ENCODE results near the gene TBC1D14.

The TBC1D14 gene

GRCh38 chr4:7013175-7013574, 103.5 kb downstream of the TBC1D14 start:
- H3K4me1 ChIP-seq (ENCODE audit: insufficient read depth, low read length) = no peaks in the 10 kb centered on the region
- no peak overlapping the region for H3K4me3 ChIP-seq (ENCODE audit: low read depth in 1 of 2, low read length in 2 of 2)
- no peak overlapping the region for H3K9ac ChIP-seq (ENCODE audit: low read length)
- no peaks in the 10 kb centered on the region for H3K27me3 ChIP-seq (ENCODE audit: control insufficient read depth in 1 of 2, insufficient read depth in 2 of 2, low read length in 2 of 2)
- peaks cover 63% of the 10 kb centered on the region for H3K36me3 ChIP-seq (ENCODE audit: insufficient read depth, low read length)
- H3K27ac ChIP-seq (ENCODE audit: low read depth, low read length) = no peak overlapping the region
- no peaks in the 10 kb centered on the region for H3K9me3 ChIP-seq (ENCODE audit: low read length)

- Histone ChIP-seq H3K27ac (ENCODE audit: low read depth, low read length) (no peak overlapping the region), H3K4me3 (ENCODE audit: low read depth in 1 of 2, low read length in 2 of 2) (no peak overlapping the region), H3K9ac (ENCODE audit: low read length) (no peak overlapping the region), H3K27me3 (ENCODE audit: control insufficient read depth in 1 of 2, insufficient read depth in 2 of 2, low read length in 2 of 2) (no peaks in the 10 kb centered on the region), H3K4me1 (ENCODE audit: insufficient read depth, low read length) (no peaks in the 10 kb centered on the region), H3K36me3 (ENCODE audit: insufficient read depth, low read length) (peaks cover 52% of the 10 kb centered on the region), H3K9me3 (ENCODE audit: low read length) (no peaks in the 10 kb centered on the region)
Observed at GRCh38 chr4:7014815-7015214, 105.2 kb downstream of the TBC1D14 start.

GRCh38 chr4:7015383-7016035, 105.9 kb downstream of the TBC1D14 start:
- no peaks in the 10 kb centered on the region for H3K9me3 ChIP-seq (ENCODE audit: low read length)
- H3K27ac ChIP-seq (ENCODE audit: low read depth, low read length) = no peak overlapping the region
- no peaks in the 10 kb centered on the region for H3K4me1 ChIP-seq (ENCODE audit: insufficient read depth, low read length)
- H3K9ac ChIP-seq (ENCODE audit: low read length) = no peak overlapping the region
- H3K36me3 ChIP-seq (ENCODE audit: insufficient read depth, low read length) = peaks cover 45% of the 10 kb centered on the region
- H3K27me3 ChIP-seq (ENCODE audit: control insufficient read depth in 1 of 2, insufficient read depth in 2 of 2, low read length in 2 of 2) = no peaks in the 10 kb centered on the region
- H3K4me3 ChIP-seq (ENCODE audit: low read depth in 1 of 2, low read length in 2 of 2) = no peak overlapping the region

- H3K36me3 ChIP-seq (ENCODE audit: insufficient read depth, low read length) = peaks cover 39% of the 10 kb centered on the region
- H3K9me3 ChIP-seq (ENCODE audit: low read length) = no peaks in the 10 kb centered on the region
- H3K27me3 ChIP-seq (ENCODE audit: control insufficient read depth in 1 of 2, insufficient read depth in 2 of 2, low read length in 2 of 2) = no peaks in the 10 kb centered on the region
- no peak overlapping the region for H3K27ac ChIP-seq (ENCODE audit: low read depth, low read length)
- no peak overlapping the region for H3K4me3 ChIP-seq (ENCODE audit: low read depth in 1 of 2, low read length in 2 of 2)
- H3K9ac ChIP-seq (ENCODE audit: low read length) = no peak overlapping the region
- no peaks in the 10 kb centered on the region for H3K4me1 ChIP-seq (ENCODE audit: insufficient read depth, low read length)
Observed at GRCh38 chr4:7016086-7016485, 106.5 kb downstream of the TBC1D14 start.

GRCh38 chr4:7016512-7016911, 106.9 kb downstream of the TBC1D14 start:
- no peak overlapping the region for H3K9ac ChIP-seq (ENCODE audit: low read length)
- no peaks in the 10 kb centered on the region for H3K9me3 ChIP-seq (ENCODE audit: low read length)
- peaks cover 36% of the 10 kb centered on the region for H3K36me3 ChIP-seq (ENCODE audit: insufficient read depth, low read length)
- no peaks in the 10 kb centered on the region for H3K4me1 ChIP-seq (ENCODE audit: insufficient read depth, low read length)
- no peak overlapping the region for H3K4me3 ChIP-seq (ENCODE audit: low read depth in 1 of 2, low read length in 2 of 2)
- no peak overlapping the region for H3K27ac ChIP-seq (ENCODE audit: low read depth, low read length)
- H3K27me3 ChIP-seq (ENCODE audit: control insufficient read depth in 1 of 2, insufficient read depth in 2 of 2, low read length in 2 of 2) = no peaks in the 10 kb centered on the region

- H3K36me3 ChIP-seq (ENCODE audit: insufficient read depth, low read length) = peaks cover 41% of the 10 kb centered on the region
- H3K9me3 ChIP-seq (ENCODE audit: low read length) = no peaks in the 10 kb centered on the region
- no peak overlapping the region for H3K4me3 ChIP-seq (ENCODE audit: low read depth in 1 of 2, low read length in 2 of 2)
- H3K27me3 ChIP-seq (ENCODE audit: control insufficient read depth in 1 of 2, insufficient read depth in 2 of 2, low read length in 2 of 2) = no peaks in the 10 kb centered on the region
- no peak overlapping the region for H3K27ac ChIP-seq (ENCODE audit: low read depth, low read length)
- no peaks in the 10 kb centered on the region for H3K4me1 ChIP-seq (ENCODE audit: insufficient read depth, low read length)
- no peak overlapping the region for H3K9ac ChIP-seq (ENCODE audit: low read length)
Observed at GRCh38 chr4:7017446-7018048, 107.9 kb downstream of the TBC1D14 start.

GRCh38 chr4:7018281-7018680, 108.7 kb downstream of the TBC1D14 start:
- Histone ChIP-seq H3K27me3 (ENCODE audit: control insufficient read depth in 1 of 2, insufficient read depth in 2 of 2, low read length in 2 of 2) (no peaks in the 10 kb centered on the region), H3K27ac (ENCODE audit: low read depth, low read length) (no peak overlapping the region), H3K9ac (ENCODE audit: low read length) (no peak overlapping the region), H3K36me3 (ENCODE audit: insufficient read depth, low read length) (peaks cover 38% of the 10 kb centered on the region), H3K4me3 (ENCODE audit: low read depth in 1 of 2, low read length in 2 of 2) (no peak overlapping the region), H3K4me1 (ENCODE audit: insufficient read depth, low read length) (no peaks in the 10 kb centered on the region), H3K9me3 (ENCODE audit: low read length) (no peaks in the 10 kb centered on the region)

GRCh38 chr4:7019367-7019766, 109.7 kb downstream of the TBC1D14 start:
- no peak overlapping the region for H3K9ac ChIP-seq (ENCODE audit: low read length)
- no peak overlapping the region for H3K4me3 ChIP-seq (ENCODE audit: low read depth in 1 of 2, low read length in 2 of 2)
- no peaks in the 10 kb centered on the region for H3K9me3 ChIP-seq (ENCODE audit: low read length)
- no peaks in the 10 kb centered on the region for H3K4me1 ChIP-seq (ENCODE audit: insufficient read depth, low read length)
- H3K36me3 ChIP-seq (ENCODE audit: insufficient read depth, low read length) = peaks cover 32% of the 10 kb centered on the region
- no peak overlapping the region for H3K27ac ChIP-seq (ENCODE audit: low read depth, low read length)
- H3K27me3 ChIP-seq (ENCODE audit: control insufficient read depth in 1 of 2, insufficient read depth in 2 of 2, low read length in 2 of 2) = no peaks in the 10 kb centered on the region

- H3K9me3 ChIP-seq (ENCODE audit: low read length) = no peaks in the 10 kb centered on the region
- H3K4me1 ChIP-seq (ENCODE audit: insufficient read depth, low read length) = no peaks in the 10 kb centered on the region
Observed at GRCh38 chr4:7020290-7020689, 110.7 kb downstream of the TBC1D14 start.

GRCh38 chr4:7020856-7021255, 111.2 kb downstream of the TBC1D14 start:
- Histone ChIP-seq H3K36me3 (ENCODE audit: insufficient read depth, low read length) (peaks cover 28% of the 10 kb centered on the region), H3K4me3 (ENCODE audit: low read depth in 1 of 2, low read length in 2 of 2) (no peak overlapping the region), H3K27me3 (ENCODE audit: control insufficient read depth in 1 of 2, insufficient read depth in 2 of 2, low read length in 2 of 2) (no peaks in the 10 kb centered on the region), H3K4me1 (ENCODE audit: insufficient read depth, low read length) (no peaks in the 10 kb centered on the region), H3K27ac (ENCODE audit: low read depth, low read length) (no peak overlapping the region), H3K9me3 (ENCODE audit: low read length) (no peaks in the 10 kb centered on the region), H3K9ac (ENCODE audit: low read length) (no peak overlapping the region)

More at GRCh38 chr4:7020290-7020689, 110.7 kb downstream of the TBC1D14 start:
- H3K4me3 ChIP-seq (ENCODE audit: low read depth in 1 of 2, low read length in 2 of 2) = no peak overlapping the region
- H3K36me3 ChIP-seq (ENCODE audit: insufficient read depth, low read length) = peaks cover 28% of the 10 kb centered on the region
- H3K27ac ChIP-seq (ENCODE audit: low read depth, low read length) = no peak overlapping the region
- no peak overlapping the region for H3K9ac ChIP-seq (ENCODE audit: low read length)
- H3K27me3 ChIP-seq (ENCODE audit: control insufficient read depth in 1 of 2, insufficient read depth in 2 of 2, low read length in 2 of 2) = no peaks in the 10 kb centered on the region

GRCh38 chr4:7021355-7021754, 111.7 kb downstream of the TBC1D14 start:
- peaks cover 24% of the 10 kb centered on the region for H3K36me3 ChIP-seq (ENCODE audit: insufficient read depth, low read length)
- no peaks in the 10 kb centered on the region for H3K27me3 ChIP-seq (ENCODE audit: control insufficient read depth in 1 of 2, insufficient read depth in 2 of 2, low read length in 2 of 2)
- H3K9ac ChIP-seq (ENCODE audit: low read length) = no peak overlapping the region
- H3K27ac ChIP-seq (ENCODE audit: low read depth, low read length) = no peak overlapping the region
- H3K4me1 ChIP-seq (ENCODE audit: insufficient read depth, low read length) = no peaks in the 10 kb centered on the region
- H3K4me3 ChIP-seq (ENCODE audit: low read depth in 1 of 2, low read length in 2 of 2) = no peak overlapping the region
- no peaks in the 10 kb centered on the region for H3K9me3 ChIP-seq (ENCODE audit: low read length)
